Peyer's patch (tissue), 4 donors: ENCODE measurements around the gene RHBDF2.

Source experiments
- CTCF ChIP-seq, 6 experiments: fragments of 450-650 bp in 4 of 6; fragments of 200-600 bp in 2 of 6; sonication (generic) in 1 of 6; IDR thresholded peaks; one replicate each; pipeline ENCODE4 v1.5.1; 2017 to 2019; ENCODE audit warnings: antibody characterized with exemption in 6 of 6, mild to moderate bottlenecking in 3 of 6, moderate library complexity in 1 of 6
- POLR2A ChIP-seq, 2 donors: fragments of 450-650 bp; IDR thresholded peaks; one replicate each; pipeline ENCODE4 v1.5.1; 2017; ENCODE audit warnings: antibody characterized with exemption in 2 of 2, mild to moderate bottlenecking in 2 of 2, moderate library complexity in 2 of 2

- TF ChIP-seq CTCF (IDR thresholded peaks at IDR 0.05) (no peak), POLR2A (IDR thresholded peaks at IDR 0.05) (no peak)
Observed at GRCh38 chr17:76438906-76439305, 62.3 kb downstream of the RHBDF2 start.
